HUES6 (cell line): Measurements from ENCODE around the gene C16orf87.
A peak's percentile ranks its signal among the peaks of the same experiment; 100 is the strongest.

Source experiments
- H3K27ac ChIP-seq: 2 replicates; pipeline ENCODE4 v1.7.0; 2013; ENCODE audit warnings: low read depth, mild to moderate bottlenecking, low read length, inconsistent platforms
- H3K27me3 ChIP-seq: 2 replicates; pipeline ENCODE4 v1.6.1; 2013; ENCODE audit warnings: low read length; ENCODE audit not compliant: control insufficient read depth, insufficient read depth
- H3K36me3 ChIP-seq: 2 replicates; pipeline ENCODE4 v1.6.1; 2013; ENCODE audit warnings: low read length; ENCODE audit not compliant: control insufficient read depth, insufficient read depth
- H3K4me1 ChIP-seq: 2 replicates; pipeline ENCODE4 v1.6.1; 2013; ENCODE audit warnings: low read length; ENCODE audit not compliant: control insufficient read depth, insufficient read depth
- H3K4me3 ChIP-seq: 2 replicates; pipeline ENCODE4 v1.5.1; 2013; ENCODE audit warnings: low read depth, low read length
- H3K9ac ChIP-seq: one replicate; pipeline ENCODE4 v1.6.1; 2013; ENCODE audit warnings: mild to moderate bottlenecking, low read length
- H3K9me3 ChIP-seq: 2 replicates; pipeline ENCODE4 v1.6.1; 2013; ENCODE audit warnings: low read depth, low read length; ENCODE audit not compliant: control insufficient read depth, insufficient read depth

C16orf87 gene

DNA sequence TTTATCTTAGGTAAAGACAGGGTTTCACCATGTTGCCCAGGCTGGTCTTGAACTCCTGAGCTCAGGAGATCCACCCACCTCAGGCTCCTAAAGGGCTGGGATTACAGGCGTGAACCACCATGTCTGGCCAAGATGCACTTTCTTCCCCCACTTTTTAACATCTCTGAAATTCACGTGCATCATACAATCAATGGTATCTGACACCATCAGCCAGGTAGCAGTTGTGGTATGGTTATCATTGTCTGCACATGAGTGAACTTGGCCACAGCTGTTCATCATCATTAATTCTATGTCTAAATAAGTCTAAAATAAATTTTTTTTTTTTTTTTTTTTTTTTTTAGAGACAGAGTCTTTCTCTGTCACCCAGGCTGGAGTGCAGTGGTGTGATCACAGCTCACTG, 48.7 kb downstream of the C16orf87 start:
- no peaks in the 10 kb centered on the region for H3K36me3 ChIP-seq
- no peak overlapping the region for H3K9ac ChIP-seq
- peaks cover 7% of the 10 kb centered on the region for H3K4me1 ChIP-seq
- H3K27ac ChIP-seq: no peak overlapping the region
- H3K4me3 ChIP-seq: no peak overlapping the region
- H3K27me3 ChIP-seq: no peaks in the 10 kb centered on the region
- peaks cover 14% of the 10 kb centered on the region for H3K9me3 ChIP-seq

- H3K9ac ChIP-seq: no peak overlapping the region
- no peak overlapping the region for H3K27ac ChIP-seq
Observed at GRCh38 chr16:46777804-46778203, 53.2 kb downstream of the C16orf87 start.

DNA sequence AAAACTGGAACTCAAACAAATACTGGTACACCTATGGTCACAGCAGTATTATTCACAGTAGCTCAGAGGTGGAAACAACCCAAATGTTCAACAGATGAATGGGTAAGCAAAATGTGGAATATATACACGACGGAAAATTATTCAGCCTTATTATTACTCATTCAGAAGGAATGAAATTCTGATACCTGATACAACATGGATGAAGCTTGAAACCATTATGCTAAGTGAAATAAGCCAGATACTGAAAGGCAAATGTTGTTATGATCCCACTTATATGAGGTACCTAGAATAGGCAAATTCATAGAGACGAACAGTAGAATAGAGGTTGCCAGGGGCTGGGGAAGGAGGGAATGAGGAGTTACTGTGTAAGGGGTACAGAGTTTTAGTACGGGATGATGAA, 55.8 kb downstream of the C16orf87 start:
- Histone ChIP-seq H3K4me3 (no peak overlapping the region), H3K4me1 (no peaks in the 10 kb centered on the region), H3K27me3 (no peaks in the 10 kb centered on the region), H3K36me3 (no peaks in the 10 kb centered on the region), H3K9ac (no peak overlapping the region), H3K27ac (no peak overlapping the region), H3K9me3 (peaks cover 14% of the 10 kb centered on the region)

More at GRCh38 chr16:46777804-46778203, 53.2 kb downstream of the C16orf87 start:
- no peaks in the 10 kb centered on the region for H3K4me1 ChIP-seq
- no peaks in the 10 kb centered on the region for H3K36me3 ChIP-seq
- no peaks in the 10 kb centered on the region for H3K27me3 ChIP-seq
- peaks cover 14% of the 10 kb centered on the region for H3K9me3 ChIP-seq
- H3K4me3 ChIP-seq: no peak overlapping the region

GRCh38 chr16:46774743-46775177, 56.2 kb downstream of the C16orf87 start:
- Histone ChIP-seq H3K27me3 (no peaks in the 10 kb centered on the region), H3K36me3 (no peaks in the 10 kb centered on the region), H3K9ac (no peak overlapping the region), H3K9me3 (peaks cover 14% of the 10 kb centered on the region), H3K4me3 (no peak overlapping the region), H3K4me1 (no peaks in the 10 kb centered on the region), H3K27ac (no peak overlapping the region)

- no peaks in the 10 kb centered on the region for H3K4me1 ChIP-seq
- no peak overlapping the region for H3K27ac ChIP-seq
- H3K4me3 ChIP-seq: no peak overlapping the region
- H3K27me3 ChIP-seq: no peaks in the 10 kb centered on the region
- no peak overlapping the region for H3K9ac ChIP-seq
- no peaks in the 10 kb centered on the region for H3K9me3 ChIP-seq
- no peaks in the 10 kb centered on the region for H3K36me3 ChIP-seq
Observed at GRCh38 chr16:46772463-46772862, 58.5 kb downstream of the C16orf87 start.

- Histone ChIP-seq H3K36me3 (no peaks in the 10 kb centered on the region), H3K27me3 (no peaks in the 10 kb centered on the region), H3K4me1 (no peaks in the 10 kb centered on the region), H3K27ac (no peak overlapping the region), H3K9me3 (no peaks in the 10 kb centered on the region), H3K4me3 (no peak overlapping the region), H3K9ac (no peak overlapping the region)
Observed at GRCh38 chr16:46768809-46769208, 62.2 kb downstream of the C16orf87 start.

GRCh38 chr16:46765050-46765449, 65.9 kb downstream of the C16orf87 start:
- no peaks in the 10 kb centered on the region; the same call in 1 of the 2 replicates for H3K27me3 ChIP-seq
- no peak overlapping the region for H3K4me3 ChIP-seq
- H3K9ac ChIP-seq: no peak overlapping the region
- H3K9me3 ChIP-seq: no peaks in the 10 kb centered on the region
- H3K4me1 ChIP-seq: 0 out of 2 replicates have a peak, but pooled peaks cover 3% of the 10 kb centered on the region
- no peaks in the 10 kb centered on the region for H3K36me3 ChIP-seq
- no peak overlapping the region for H3K27ac ChIP-seq

DNA sequence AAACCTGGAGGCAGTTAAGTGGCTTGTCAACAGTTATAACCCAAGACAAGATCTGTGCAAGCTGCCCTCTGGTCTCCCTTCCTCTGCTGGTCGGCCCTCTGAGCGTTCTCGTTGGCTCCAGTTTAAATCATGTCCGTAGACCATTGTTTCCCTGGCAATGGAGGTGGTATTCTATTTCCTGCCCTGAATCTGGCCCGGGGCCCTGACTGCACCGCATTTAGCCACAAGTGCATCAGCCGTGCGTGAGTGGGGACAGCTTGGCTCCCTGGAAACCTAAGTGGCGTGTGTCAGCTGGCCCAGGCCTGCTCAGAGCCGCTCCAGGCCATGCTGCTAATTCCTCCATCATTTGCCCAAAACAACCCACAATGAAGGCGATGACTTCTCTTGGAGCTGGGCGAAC, 67.8 kb downstream of the C16orf87 start:
- H3K9me3 ChIP-seq: no peaks in the 10 kb centered on the region
- H3K9ac ChIP-seq: no peak overlapping the region
- H3K27me3 ChIP-seq: no peaks in the 10 kb centered on the region; the same call in 1 of the 2 replicates
- H3K36me3 ChIP-seq: no peaks in the 10 kb centered on the region
- no peak overlapping the region for H3K4me3 ChIP-seq
- peaks cover 15% of the 10 kb centered on the region for H3K4me1 ChIP-seq
- H3K27ac ChIP-seq: no peak overlapping the region

DNA sequence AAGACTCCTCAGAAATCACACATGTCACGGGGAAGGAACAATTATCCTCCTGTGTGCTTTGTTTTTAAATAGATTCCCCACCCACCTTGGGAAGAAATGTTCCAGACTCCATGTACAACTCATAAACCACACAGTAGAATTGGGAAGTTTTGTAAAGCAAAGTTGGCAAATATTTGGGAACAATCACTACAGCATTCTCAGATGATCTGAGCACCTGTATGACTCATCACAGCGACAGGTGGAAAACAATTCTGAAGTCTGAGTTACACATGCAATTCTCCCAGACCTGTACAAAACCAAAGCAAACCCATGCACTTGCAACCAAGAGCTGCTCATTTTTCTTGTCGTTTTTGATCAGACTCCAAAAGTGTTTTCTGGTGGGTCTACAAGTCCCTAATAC, 68.4 kb downstream of the C16orf87 start:
- Histone ChIP-seq H3K27ac (no peak overlapping the region), H3K4me3 (no peak overlapping the region), H3K9me3 (no peaks in the 10 kb centered on the region), H3K27me3 (no peaks in the 10 kb centered on the region; the same call in 1 of the 2 replicates), H3K4me1 (peaks cover 19% of the 10 kb centered on the region), H3K36me3 (no peaks in the 10 kb centered on the region), H3K9ac (no peak overlapping the region)

GRCh38 chr16:46759309-46759708, 71.7 kb downstream of the C16orf87 start:
- H3K4me3 ChIP-seq: no peak overlapping the region
- no peak overlapping the region for H3K27ac ChIP-seq
- peaks cover 30% of the 10 kb centered on the region for H3K4me1 ChIP-seq
- no peak overlapping the region for H3K9ac ChIP-seq
- no peaks in the 10 kb centered on the region for H3K9me3 ChIP-seq
- no peaks in the 10 kb centered on the region; the same call in 1 of the 2 replicates for H3K27me3 ChIP-seq
- no peaks in the 10 kb centered on the region for H3K36me3 ChIP-seq

- Histone ChIP-seq H3K36me3 (no peaks in the 10 kb centered on the region), H3K9ac (peak overlapping the region; percentile 49), H3K27ac (no peak overlapping the region; the same call in 1 of the 2 replicates), H3K4me3 (peak overlapping the region; percentile 22; the same call in 1 of the 2 replicates), H3K4me1 (peaks cover 28% of the 10 kb centered on the region), H3K27me3 (no peaks in the 10 kb centered on the region; the same call in 1 of the 2 replicates), H3K9me3 (no peaks in the 10 kb centered on the region)
Observed at GRCh38 chr16:46757339-46758050, 73.5 kb downstream of the C16orf87 start.
